Smooth muscle cell (in vitro differentiated cells): ENCODE measurements around the gene CILP2. TPM values are rescaled to one million over a fixed set of nuclear protein-coding genes. Genes with fewer than 3 reads are reported as not detected.
A peak's percentile ranks its signal among the peaks of the same experiment; 100 is the strongest.

ENCODE experiments used
- DNase-seq: peaks from one replicate; lab custom pipeline; 2025; ENCODE audit not compliant: unreplicated experiment; lab: John Stamatoyannopoulos, UW
- H2AFZ ChIP-seq: fragments of 200-600 bp; sonication (generic); 2 replicates; pipeline ENCODE4 v1.6.0; 2016; ENCODE audit warnings: antibody characterized with exemption, low read depth, mild to moderate bottlenecking
- H3F3A ChIP-seq: fragments of 200-600 bp; sonication (generic); 2 replicates; pipeline ENCODE4 v1.6.0; 2017; ENCODE audit warnings: antibody characterized with exemption, low read depth
- H3K27ac ChIP-seq: fragments of 200-600 bp; sonication (generic); 2 replicates; pipeline ENCODE4 v1.5.1; 2016; ENCODE audit warnings: low read depth, mild to moderate bottlenecking
- H3K27me3 ChIP-seq: fragments of 200-600 bp; sonication (generic); 2 replicates; pipeline ENCODE4 v1.6.1; 2016; ENCODE audit warnings: low read depth, mild to moderate bottlenecking
- H3K36me3 ChIP-seq: fragments of 200-600 bp; sonication (generic); 2 replicates; pipeline ENCODE4 v1.5.1; 2016; ENCODE audit warnings: low read depth
- H3K4me1 ChIP-seq: fragments of 200-600 bp; sonication (generic); 2 replicates; pipeline ENCODE4 v1.5.1; 2016; ENCODE audit warnings: low read depth
- H3K4me2 ChIP-seq: fragments of 200-600 bp; sonication (generic); 2 replicates; pipeline ENCODE4 v1.6.0; 2016; ENCODE audit warnings: mild to moderate bottlenecking
- H3K4me3 ChIP-seq: fragments of 200-600 bp; sonication (generic); 2 replicates; pipeline ENCODE4 v1.5.1; 2016; ENCODE audit warnings: mild to moderate bottlenecking
- H3K79me2 ChIP-seq: fragments of 200-600 bp; sonication (generic); 2 replicates; pipeline ENCODE4 v1.6.0; 2016; ENCODE audit warnings: low read depth, mild to moderate bottlenecking
- H3K9ac ChIP-seq: fragments of 200-600 bp; sonication (generic); 2 replicates; pipeline ENCODE4 v1.6.0; 2016; ENCODE audit warnings: low read depth
- H3K9me3 ChIP-seq: fragments of 200-600 bp; sonication (generic); replicated peaks from 2 replicates; pipeline ENCODE4 v1.5.1; 2016; ENCODE audit warnings: low read depth
- H4K20me1 ChIP-seq: fragments of 200-600 bp; sonication (generic); 2 replicates; pipeline ENCODE4 v1.6.0; 2016; ENCODE audit warnings: low read depth
- CTCF ChIP-seq: fragments of 200-600 bp; sonication (generic); IDR thresholded peaks from 2 replicates; pipeline ENCODE4 v1.5.1; 2017; ENCODE audit warnings: borderline replicate concordance, mild to moderate bottlenecking, antibody characterized with exemption; ENCODE audit not compliant: insufficient read depth, poor library complexity, severe bottlenecking
- WGBS: methylation state at CpG from one replicate; pipeline ENCODE4 v1.1.7; 2016; ENCODE audit warnings: low lambda C conversion rate; 5-methylcytosine and 5-hydroxymethylcytosine counted together
- polyA plus RNA-seq: library from polyadenylated mRNA; unstranded; fragments of >200 nt; fragmentation: Nextera tagmentation; extraction: Ambion mirVana; gene quantifications from 2 replicates; pipeline ENCODE4 v1.2.1, GENCODE V29; 2016
- total RNA-seq: library from RNA; depleted of rRNA; stranded (reverse); fragments of >200 nt; gene quantifications from 2 replicates; pipeline ENCODE4 v1.2.3, GENCODE V29; 2014

The CILP2 gene
- total and polyA plus RNA-seq, 2 experiments from 2014 or later, result 27.2 to 95.0 TPM

GRCh38 chr19:19544954-19545591, 7.0 kb downstream of the CILP2 start:
- Histone ChIP-seq H3K4me3 (no peak overlapping the region), H3K27me3 (no peaks in the 10 kb centered on the region), H3K4me1 (peaks cover 9% of the 10 kb centered on the region), H4K20me1 (no peaks in the 10 kb centered on the region), H3K9ac (no peak overlapping the region), H3F3A (no peaks in the 10 kb centered on the region), H3K27ac (no peak overlapping the region), H3K36me3 (no peaks in the 10 kb centered on the region), H2AFZ (no peak overlapping the region), H3K79me2 (no peaks in the 10 kb centered on the region), H3K9me3 (no peaks in the 10 kb centered on the region), H3K4me2 (no peak overlapping the region)
- TF ChIP-seq CTCF, result no peak
- WGBS, result 97% methylated on average over 45 of the region's 53 CpGs
- DNase-seq, result no peak

- Histone ChIP-seq H3K4me3 (no peak overlapping the region), H3K4me2 (no peak overlapping the region), H3F3A (no peaks in the 10 kb centered on the region), H3K36me3 (no peaks in the 10 kb centered on the region), H3K9ac (no peak overlapping the region), H3K4me1 (peaks cover 9% of the 10 kb centered on the region), H3K27me3 (no peaks in the 10 kb centered on the region), H3K27ac (no peak overlapping the region), H3K9me3 (no peaks in the 10 kb centered on the region), H4K20me1 (no peaks in the 10 kb centered on the region), H2AFZ (no peak overlapping the region), H3K79me2 (no peaks in the 10 kb centered on the region)
- DNase-seq, result no peak
- WGBS, result 98% methylated on average over 23 of the region's 23 CpGs
- no peak for TF ChIP-seq CTCF
Measured at GRCh38 chr19:19545707-19546106, 7.6 kb downstream of the CILP2 start.

GRCh38 chr19:19546751-19547162, 8.7 kb downstream of the CILP2 start:
- Histone ChIP-seq H4K20me1 (no peaks in the 10 kb centered on the region), H3K4me3 (no peak overlapping the region), H3K9ac (no peak overlapping the region), H3K36me3 (no peaks in the 10 kb centered on the region), H2AFZ (no peak overlapping the region), H3K4me1 (peaks cover 11% of the 10 kb centered on the region), H3K27ac (no peak overlapping the region), H3K4me2 (no peak overlapping the region), H3K27me3 (no peaks in the 10 kb centered on the region), H3F3A (no peaks in the 10 kb centered on the region), H3K9me3 (no peaks in the 10 kb centered on the region), H3K79me2 (no peaks in the 10 kb centered on the region)
- WGBS, result 90% methylated on average over 13 of the region's 19 CpGs
- TF ChIP-seq CTCF, result no peak
- DNase-seq, result no peak

- no peak overlapping the region for H3K9ac ChIP-seq
- no peaks in the 10 kb centered on the region for H3F3A ChIP-seq
- peaks cover 12% of the 10 kb centered on the region for H3K4me1 ChIP-seq
- H3K79me2 ChIP-seq, result no peaks in the 10 kb centered on the region
- peak overlapping the region; percentile 69 for H3K27ac ChIP-seq
- H3K4me2 ChIP-seq, result no peak overlapping the region
- H4K20me1 ChIP-seq, result no peaks in the 10 kb centered on the region
- no peaks in the 10 kb centered on the region for H3K9me3 ChIP-seq
- whole genome bisulfite sequencing, result 96% methylated on average over 15 of the region's 15 CpGs
- TF ChIP-seq CTCF, result no peak
- H3K36me3 ChIP-seq, result no peaks in the 10 kb centered on the region
- no peak overlapping the region for H2AFZ ChIP-seq
- H3K4me3 ChIP-seq, result no peak overlapping the region
- no peak for DNase-seq
- no peaks in the 10 kb centered on the region for H3K27me3 ChIP-seq
Measured at GRCh38 chr19:19547674-19548336, 9.7 kb downstream of the CILP2 start.
